Activated CD4-positive, alpha-beta memory T cell treated with anti-CD3 and anti-CD28 coated beads, Interleukin-2, amount 10 ng/mL, durations not matched to agents 7 days and 5 days (primary cell): ENCODE results near the gene MCC. TPM values are rescaled to one million over a fixed set of nuclear protein-coding genes. Genes with fewer than 3 reads are reported as not detected.

Source experiments
- CTCF ChIA-PET: fragments of 350-600 bp; sonication (Branson Sonifier 250); formaldehyde crosslinking; loops from one replicate; lab custom pipeline; 2021; ENCODE audit warnings: antibody characterized with exemption, inconsistent platforms; lab: Charles Lee
- POLR2A ChIA-PET: fragments of 350-600 bp; sonication (Branson Sonifier 250); formaldehyde crosslinking; loops from one replicate; lab custom pipeline; 2021; ENCODE audit warnings: antibody characterized with exemption; lab: Charles Lee
- DNase-seq: peaks from one replicate; pipeline ENCODE4 v3.0.0-alpha.2; 2020
- H3K27ac Mint-ChIP-seq: one replicate; pipeline ENCODE4 v1.8.0; 2021; ENCODE audit warnings: mild to moderate bottlenecking, mixed read lengths
- H3K27me3 Mint-ChIP-seq: one replicate; pipeline ENCODE4 v1.8.0; 2021; ENCODE audit warnings: mixed read lengths
- H3K36me3 Mint-ChIP-seq: one replicate; pipeline ENCODE4 v1.8.0; 2021; ENCODE audit warnings: low read depth, mixed read lengths
- H3K4me1 Mint-ChIP-seq: one replicate; pipeline ENCODE4 v1.8.0; 2021; ENCODE audit warnings: mixed read lengths
- H3K4me3 Mint-ChIP-seq: one replicate; pipeline ENCODE4 v1.8.0; 2021; ENCODE audit warnings: mild to moderate bottlenecking, mixed read lengths
- H3K9me3 Mint-ChIP-seq: one replicate; pipeline ENCODE4 v1.8.0; 2021; ENCODE audit warnings: mixed read lengths
- total RNA-seq, 2 experiments: library from RNA; stranded (reverse); gene quantifications; one replicate each; pipeline ENCODE4 v1.2.3, GENCODE V29; 2021

MCC gene
- total RNA-seq, 2 experiments from 2014 or later = 8.6 to 10.4 TPM

- peaks cover 11% of the 10 kb centered on the region for H3K4me1 Mint-ChIP-seq
- no peak overlapping the region for H3K4me3 Mint-ChIP-seq
- ChIA-PET CTCF (interaction anchor here (1.0 kb wide), 1 partner anchor 75 kb away, joined by 5 read pairs; no protein-coding TSS in a partner anchor), POLR2A (interaction anchor here (0.8 kb wide), 1 partner anchor 21 kb away, joined by 3 read pairs; no protein-coding TSS in a partner anchor)
- peaks cover 2% of the 10 kb centered on the region for H3K9me3 Mint-ChIP-seq
- H3K27ac Mint-ChIP-seq = no peak overlapping the region
- no peak for DNase-seq
- peaks cover 15% of the 10 kb centered on the region for H3K36me3 Mint-ChIP-seq
- H3K27me3 Mint-ChIP-seq = no peaks in the 10 kb centered on the region
These were observed 416.9 kb downstream of the MCC start for GRCh38 chr5:113071401-113071800.

- POLR2A ChIA-PET = no interaction called here
- Mint-ChIP-seq H3K4me3 (no peak overlapping the region), H3K27ac (no peak overlapping the region), H3K4me1 (peaks cover 11% of the 10 kb centered on the region), H3K36me3 (peaks cover 11% of the 10 kb centered on the region), H3K9me3 (peaks cover 2% of the 10 kb centered on the region), H3K27me3 (no peaks in the 10 kb centered on the region)
- no peak for DNase-seq
- CTCF ChIA-PET = no interaction called here
These were observed 417.4 kb downstream of the MCC start for GRCh38 chr5:113070901-113071300.

GRCh38 chr5:113068559-113068958 lies 419.7 kb downstream of the MCC start:
- ChIA-PET POLR2A (no interaction called here), CTCF (interaction anchor here (0.9 kb wide), 1 partner anchor 9 kb away, joined by 3 read pairs; no protein-coding TSS in a partner anchor)
- DNase-seq = no peak
- no peak overlapping the region for H3K4me3 Mint-ChIP-seq
- H3K27me3 Mint-ChIP-seq = no peaks in the 10 kb centered on the region
- no peak overlapping the region for H3K27ac Mint-ChIP-seq
- peaks cover 5% of the 10 kb centered on the region for H3K4me1 Mint-ChIP-seq
- peaks cover 7% of the 10 kb centered on the region for H3K36me3 Mint-ChIP-seq
- no peaks in the 10 kb centered on the region for H3K9me3 Mint-ChIP-seq

- no peak for DNase-seq
- CTCF ChIA-PET = interaction anchor here (0.9 kb wide), 1 partner anchor 9 kb away, joined by 3 read pairs; no protein-coding TSS in a partner anchor
- peaks cover 10% of the 10 kb centered on the region for H3K4me1 Mint-ChIP-seq
- H3K27ac Mint-ChIP-seq = no peak overlapping the region
- peaks cover 15% of the 10 kb centered on the region for H3K36me3 Mint-ChIP-seq
- H3K9me3 Mint-ChIP-seq = no peaks in the 10 kb centered on the region
- no peak overlapping the region for H3K4me3 Mint-ChIP-seq
- H3K27me3 Mint-ChIP-seq = no peaks in the 10 kb centered on the region
- POLR2A ChIA-PET = no interaction called here
These were observed 420.5 kb downstream of the MCC start for GRCh38 chr5:113067635-113068344.

- CTCF ChIA-PET = no interaction called here
These were observed 422.6 kb downstream of the MCC start for GRCh38 chr5:113065626-113066025.

GRCh38 chr5:113064806-113065205 lies 423.4 kb downstream of the MCC start:
- ChIA-PET CTCF (no interaction called here), POLR2A (no interaction called here)
- Mint-ChIP-seq H3K9me3 (no peaks in the 10 kb centered on the region), H3K27me3 (no peaks in the 10 kb centered on the region), H3K27ac (no peak overlapping the region), H3K4me3 (no peak overlapping the region), H3K36me3 (peaks cover 16% of the 10 kb centered on the region), H3K4me1 (peaks cover 30% of the 10 kb centered on the region)
- no peak for DNase-seq

More at GRCh38 chr5:113065626-113066025, 422.6 kb downstream of the MCC start:
- peaks cover 29% of the 10 kb centered on the region for H3K4me1 Mint-ChIP-seq
- POLR2A ChIA-PET = no interaction called here
- H3K36me3 Mint-ChIP-seq = peaks cover 16% of the 10 kb centered on the region
- DNase-seq = no peak
- no peak overlapping the region for H3K27ac Mint-ChIP-seq
- H3K4me3 Mint-ChIP-seq = no peak overlapping the region
- H3K27me3 Mint-ChIP-seq = no peaks in the 10 kb centered on the region
- H3K9me3 Mint-ChIP-seq = no peaks in the 10 kb centered on the region

- H3K4me3 Mint-ChIP-seq = no peak overlapping the region
- H3K27me3 Mint-ChIP-seq = no peaks in the 10 kb centered on the region
- no peak overlapping the region for H3K27ac Mint-ChIP-seq
- CTCF ChIA-PET = no interaction called here
- POLR2A ChIA-PET = interaction anchor here (1.1 kb wide), 1 partner anchor 88 kb away, joined by 3 read pairs; no protein-coding TSS in a partner anchor
- DNase-seq = no peak
- H3K4me1 Mint-ChIP-seq = peaks cover 33% of the 10 kb centered on the region
- no peaks in the 10 kb centered on the region for H3K9me3 Mint-ChIP-seq
- peaks cover 16% of the 10 kb centered on the region for H3K36me3 Mint-ChIP-seq
These were observed 424.3 kb downstream of the MCC start for GRCh38 chr5:113063927-113064326.

- peaks cover 13% of the 10 kb centered on the region for H3K36me3 Mint-ChIP-seq
- POLR2A ChIA-PET = interaction anchor here (0.9 to 2.3 kb wide), 4 partner anchors 13 to 232 kb away, joined by 3 to 6 read pairs (median 3); no protein-coding TSS in a partner anchor
- no peaks in the 10 kb centered on the region for H3K9me3 Mint-ChIP-seq
- peaks cover 35% of the 10 kb centered on the region for H3K4me1 Mint-ChIP-seq
- no peaks in the 10 kb centered on the region for H3K27me3 Mint-ChIP-seq
- no peak overlapping the region for H3K4me3 Mint-ChIP-seq
- CTCF ChIA-PET = interaction anchor here (0.8 to 2.1 kb wide), 2 partner anchors 11 to 66 kb away, joined by 3 to 10 read pairs; no protein-coding TSS in a partner anchor
- peak overlapping the region; percentile 67 for H3K27ac Mint-ChIP-seq
- DNase-seq = no peak
These were observed 425.3 kb downstream of the MCC start for GRCh38 chr5:113062869-113063508.

GRCh38 chr5:113061846-113062780 lies 426.1 kb downstream of the MCC start:
- Mint-ChIP-seq H3K36me3 (peaks cover 13% of the 10 kb centered on the region), H3K9me3 (no peaks in the 10 kb centered on the region), H3K27ac (peak overlapping the region; percentile 67), H3K27me3 (no peaks in the 10 kb centered on the region), H3K4me3 (peak overlapping the region; percentile 1), H3K4me1 (peaks cover 35% of the 10 kb centered on the region)
- POLR2A ChIA-PET = interaction anchor here (0.6 to 2.4 kb wide), 4 partner anchors 10 to 737 kb away, joined by 3 to 11 read pairs (median 6); no protein-coding TSS in a partner anchor
- no peak for DNase-seq
- CTCF ChIA-PET = interaction anchor here (1.2 to 2.1 kb wide), 4 partner anchors 10 to 66 kb away, joined by 3 to 10 read pairs (median 4); no protein-coding TSS in a partner anchor

GRCh38 chr5:113060408-113061025 lies 427.7 kb downstream of the MCC start:
- ChIA-PET POLR2A (interaction anchor here (2.3 to 2.4 kb wide), 2 partner anchors 8 to 39 kb away, joined by 6 to 11 read pairs; no protein-coding TSS in a partner anchor), CTCF (interaction anchor here (0.6 to 1.8 kb wide), 2 partner anchors 13 to 16 kb away, joined by 3 to 4 read pairs; no protein-coding TSS in a partner anchor)
- no peaks in the 10 kb centered on the region for H3K27me3 Mint-ChIP-seq
- peaks cover 13% of the 10 kb centered on the region for H3K36me3 Mint-ChIP-seq
- H3K4me1 Mint-ChIP-seq = peaks cover 35% of the 10 kb centered on the region
- H3K27ac Mint-ChIP-seq = no peak overlapping the region
- H3K4me3 Mint-ChIP-seq = no peak overlapping the region
- DNase-seq = no peak
- H3K9me3 Mint-ChIP-seq = no peaks in the 10 kb centered on the region

- Mint-ChIP-seq H3K4me3 (no peak overlapping the region), H3K9me3 (no peaks in the 10 kb centered on the region)
- CTCF ChIA-PET = interaction anchor here (1.1 kb wide), 1 partner anchor 9 kb away, joined by 3 read pairs; no protein-coding TSS in a partner anchor
These were observed 428.8 kb downstream of the MCC start for GRCh38 chr5:113059232-113060040.

More at GRCh38 chr5:113059232-113060040, 428.8 kb downstream of the MCC start:
- peaks cover 13% of the 10 kb centered on the region for H3K36me3 Mint-ChIP-seq
- no peak for DNase-seq
- H3K27me3 Mint-ChIP-seq = no peaks in the 10 kb centered on the region
- POLR2A ChIA-PET = interaction anchor here (0.9 kb wide), 1 partner anchor 9 kb away, joined by 5 read pairs; no protein-coding TSS in a partner anchor
- peaks cover 35% of the 10 kb centered on the region for H3K4me1 Mint-ChIP-seq
- no peak overlapping the region for H3K27ac Mint-ChIP-seq
